GM21423 (cell line): Measurements from ENCODE around the gene GH1.

ENCODE experiments used
- ATAC-seq: cut with Tn5 transposase; IDR thresholded peaks from one replicate; pipeline ENCODE4 v1.9.1; 2021; ENCODE audit warnings: mild to moderate bottlenecking, moderate library complexity; ENCODE audit not compliant: unreplicated experiment

Gene GH1

DNA sequence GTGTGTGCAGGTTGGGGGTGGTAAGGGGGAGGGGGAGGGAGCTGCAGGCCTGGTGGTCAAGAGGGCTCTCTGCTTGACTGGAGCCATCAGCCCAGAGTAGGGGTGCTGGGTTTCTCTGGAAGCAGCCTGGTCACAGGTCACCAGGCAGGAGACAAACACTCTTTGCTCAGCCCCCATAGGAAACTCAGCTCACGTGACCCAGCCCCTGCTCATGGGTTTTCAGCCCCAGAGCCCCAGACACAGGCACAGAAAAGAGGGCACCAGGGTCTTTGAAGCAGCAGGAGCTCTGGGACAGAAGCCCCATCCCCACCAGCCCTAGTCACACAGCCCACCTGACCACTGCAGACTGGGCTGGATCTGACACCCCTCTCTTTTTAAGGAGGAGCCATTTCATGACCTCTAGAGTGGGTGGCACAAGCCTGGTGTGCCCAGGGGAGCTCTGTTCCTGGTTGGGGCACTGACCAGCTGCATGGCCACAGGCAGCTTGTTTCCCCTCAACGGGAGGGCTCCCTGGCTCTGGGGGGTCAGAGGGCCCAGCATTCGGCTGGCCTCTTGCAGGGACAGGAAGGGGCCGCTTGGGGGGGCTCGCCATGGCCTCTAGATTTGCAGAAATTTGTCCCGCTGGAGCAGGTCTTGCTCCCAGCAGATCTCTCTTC, 27.3 kb upstream of the GH1 start:
- peak; percentile 42 for ATAC-seq

DNA sequence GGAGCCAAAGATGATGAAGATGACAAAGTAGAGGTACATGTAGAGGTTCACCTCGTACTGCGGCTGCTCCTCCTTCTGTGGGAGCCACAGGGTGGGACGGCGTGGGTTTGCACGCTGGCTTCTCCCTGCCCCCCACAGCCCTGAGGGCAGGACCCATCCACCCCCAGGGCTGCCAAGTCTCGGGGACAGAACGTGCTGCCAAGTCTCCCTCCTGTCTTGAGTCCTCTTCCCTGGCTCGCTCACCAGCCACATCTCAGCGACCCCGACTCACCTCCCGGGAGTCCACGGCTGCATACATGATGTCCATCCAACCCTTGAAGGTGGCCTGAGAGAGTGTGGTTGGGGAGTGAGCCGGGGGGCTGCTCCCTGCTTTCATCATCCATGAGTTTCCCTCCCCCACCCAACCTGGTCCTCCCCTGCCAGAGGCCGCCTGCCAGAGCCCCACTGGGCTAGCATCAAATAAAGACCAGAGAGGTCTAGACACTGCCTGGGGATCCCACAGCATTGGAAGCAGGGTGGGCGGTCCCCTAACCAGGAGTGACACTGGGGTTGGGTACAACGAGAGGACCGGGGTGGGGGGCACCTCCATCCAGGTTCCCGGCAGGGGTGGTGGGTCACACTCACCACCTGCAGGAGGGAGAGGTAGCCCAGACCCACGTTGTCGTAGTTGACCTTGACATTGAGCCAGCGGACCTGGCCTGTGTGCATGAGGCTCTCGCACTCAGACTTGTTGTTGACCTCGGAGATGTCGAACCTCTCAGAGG, 26.3 kb upstream of the GH1 start:
- ATAC-seq: no peak

DNA sequence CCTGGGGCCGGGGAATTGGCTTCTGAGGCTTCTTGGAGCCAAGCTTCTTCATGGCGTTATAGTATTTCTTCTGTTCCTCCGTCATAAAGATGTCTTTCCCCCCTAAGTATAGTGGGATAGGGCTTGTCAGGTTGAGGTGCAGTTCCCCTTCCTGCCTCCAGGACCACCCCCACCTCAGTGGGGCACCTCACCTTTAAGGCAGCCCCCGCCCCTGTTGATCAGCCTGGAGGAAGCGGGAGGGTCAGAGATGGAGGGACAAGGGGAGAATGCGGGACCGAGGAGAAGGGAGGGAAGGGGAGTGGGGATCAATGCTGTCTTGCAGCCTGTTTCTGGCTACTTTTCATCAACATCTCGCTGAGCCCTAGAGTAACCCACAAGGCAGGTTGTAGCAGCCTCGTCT, 25.1 kb upstream of the GH1 start:
- no peak for ATAC-seq

DNA sequence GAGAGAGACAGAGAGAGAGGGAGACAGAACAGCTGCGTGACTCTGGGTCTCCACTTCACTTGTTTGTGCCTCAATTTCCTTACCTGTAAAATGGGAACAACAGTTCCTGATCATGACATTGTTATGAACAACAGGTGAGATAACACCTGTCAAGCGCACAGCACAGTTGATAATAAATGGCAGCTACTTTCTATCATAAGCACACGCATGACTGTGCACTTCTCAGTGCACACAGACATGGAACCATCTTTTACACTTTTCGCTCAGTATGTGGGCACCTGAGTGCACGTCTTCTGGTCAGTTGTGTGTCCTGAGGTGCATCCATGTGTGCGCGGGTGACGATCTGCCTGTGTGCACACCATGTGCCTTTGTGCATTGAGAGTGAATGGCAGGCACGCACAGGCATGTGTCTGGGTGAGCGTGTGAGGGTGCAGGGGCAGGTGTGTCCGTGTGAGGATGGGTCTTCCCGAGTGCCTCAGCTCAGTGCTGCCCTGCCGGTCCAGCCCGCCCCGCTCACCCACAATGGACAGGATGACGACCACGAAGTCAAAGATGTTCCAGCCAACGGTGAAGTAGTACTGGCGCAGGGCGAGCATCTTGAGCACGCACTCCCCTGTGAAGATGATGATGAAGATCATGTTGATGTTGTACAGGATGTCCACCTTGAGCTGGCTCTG, 23.8 kb upstream of the GH1 start:
- no peak for ATAC-seq

DNA sequence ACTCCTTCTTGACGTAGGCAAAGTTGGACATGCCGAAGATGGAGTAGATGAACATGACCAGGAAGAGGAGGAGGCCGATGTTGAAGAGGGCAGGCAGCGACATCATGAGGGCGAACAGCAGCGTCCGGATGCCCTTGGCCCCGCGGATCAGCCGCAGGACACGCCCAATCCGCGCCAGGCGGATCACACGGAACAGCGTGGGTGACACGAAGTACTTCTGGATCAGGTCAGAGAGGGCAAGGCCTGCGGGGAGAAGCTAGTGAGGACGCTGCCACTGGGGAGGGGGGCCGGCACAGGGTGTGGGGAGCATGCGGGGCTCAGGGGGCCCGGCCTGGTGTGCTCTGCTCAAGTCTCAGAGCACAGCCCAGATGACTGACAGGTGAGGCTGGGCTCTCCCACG, 23.1 kb upstream of the GH1 start:
- no peak for ATAC-seq

DNA sequence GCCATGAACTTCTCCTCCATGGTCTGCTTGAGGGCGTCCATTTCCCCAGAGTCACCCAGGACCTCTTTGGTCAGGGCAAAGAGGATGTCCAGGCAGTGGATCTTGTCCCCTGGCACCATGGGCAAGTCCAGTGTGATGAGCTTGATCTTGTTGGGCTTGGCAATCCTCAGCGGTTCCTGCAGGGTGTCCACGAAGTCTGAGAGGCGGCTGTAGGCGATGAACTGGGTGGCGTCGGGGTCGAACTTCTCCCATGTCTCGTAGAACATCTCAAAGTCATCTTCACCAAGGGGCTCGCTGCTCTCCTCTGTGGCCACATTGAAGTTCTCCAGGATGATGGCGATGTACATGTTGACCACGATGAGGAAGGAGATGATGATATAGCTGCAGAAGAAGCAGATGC, 22.5 kb upstream of the GH1 start:
- ATAC-seq: no peak

DNA sequence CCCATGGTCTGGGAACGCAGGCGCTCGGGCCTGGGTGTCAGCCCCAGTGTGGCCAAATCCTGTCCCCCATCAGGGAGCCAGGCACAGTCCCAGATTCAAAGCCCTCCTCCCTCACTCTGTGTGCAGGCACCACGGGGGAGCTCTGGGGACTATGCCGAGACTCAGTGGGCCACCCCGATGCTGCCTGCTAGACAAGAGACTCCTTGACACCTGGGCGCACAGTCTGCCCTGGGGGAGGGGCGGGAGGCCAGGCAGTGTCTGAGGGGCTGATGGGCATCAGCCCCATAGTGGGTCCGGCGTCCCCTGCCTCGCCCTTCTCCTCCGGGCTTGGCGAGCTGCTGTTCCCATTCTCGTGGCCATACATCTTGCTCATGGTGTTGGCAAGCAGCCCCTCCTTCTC, 21.9 kb upstream of the GH1 start:
- ATAC-seq: no peak

DNA sequence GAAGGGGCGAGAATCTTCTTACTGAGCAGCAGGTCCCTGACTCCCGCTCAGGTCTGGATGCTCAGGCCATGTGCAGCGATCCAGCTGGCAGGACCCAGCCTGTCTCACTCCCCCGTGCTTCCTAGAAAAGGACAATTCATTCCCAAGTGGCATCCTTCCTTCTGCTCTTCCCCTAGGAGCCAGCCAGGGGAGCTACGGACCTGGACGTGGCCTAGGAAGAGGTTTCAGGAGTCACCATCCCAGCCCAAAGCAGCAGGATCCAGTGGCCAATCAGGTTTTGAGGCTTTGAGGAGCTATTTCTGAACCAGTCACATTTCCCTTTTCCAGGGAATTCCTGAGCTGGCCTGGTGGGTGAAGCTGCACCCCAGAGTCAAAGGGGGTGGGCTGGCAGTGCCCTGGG, 21.2 kb upstream of the GH1 start:
- no peak for ATAC-seq

DNA sequence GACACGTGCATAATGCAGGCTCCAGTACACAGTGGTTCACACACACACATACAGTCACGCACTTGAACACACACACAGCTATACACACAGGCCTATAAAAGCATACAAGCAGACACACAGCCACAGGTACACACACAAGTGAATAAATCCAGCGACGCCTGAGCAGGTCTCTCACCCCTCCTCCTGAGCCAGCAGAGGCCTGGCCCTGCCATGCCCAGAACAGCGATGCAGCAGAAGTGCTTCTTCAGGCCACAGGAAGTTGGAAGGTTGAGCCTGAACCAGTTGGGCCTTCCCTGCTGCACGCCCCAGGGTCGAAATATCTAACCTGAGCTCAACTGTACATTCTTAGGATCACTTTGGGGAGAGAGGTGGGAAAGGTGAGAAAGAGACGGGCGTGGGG, 20.8 kb upstream of the GH1 start:
- no peak for ATAC-seq

DNA sequence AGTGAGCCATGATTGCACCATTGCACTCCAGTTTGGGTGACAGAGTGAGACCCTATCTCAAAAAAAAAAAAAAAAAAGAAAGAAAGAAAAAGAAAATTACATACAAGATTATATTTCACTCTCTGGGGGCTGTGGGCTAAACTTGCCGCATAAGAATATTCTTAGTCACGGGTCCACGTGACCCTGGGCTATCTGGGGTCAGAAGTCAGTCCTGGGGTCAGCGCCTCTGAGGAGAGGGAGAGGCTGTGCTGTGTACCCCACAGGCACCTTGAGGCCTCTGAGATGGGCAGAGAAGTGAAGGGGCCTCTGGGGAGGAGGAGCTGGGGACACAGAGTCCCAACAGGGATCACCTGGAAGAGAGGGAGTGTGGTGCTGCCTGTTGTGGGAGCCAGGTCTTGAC, 19.3 kb upstream of the GH1 start:
- no peak for ATAC-seq

DNA sequence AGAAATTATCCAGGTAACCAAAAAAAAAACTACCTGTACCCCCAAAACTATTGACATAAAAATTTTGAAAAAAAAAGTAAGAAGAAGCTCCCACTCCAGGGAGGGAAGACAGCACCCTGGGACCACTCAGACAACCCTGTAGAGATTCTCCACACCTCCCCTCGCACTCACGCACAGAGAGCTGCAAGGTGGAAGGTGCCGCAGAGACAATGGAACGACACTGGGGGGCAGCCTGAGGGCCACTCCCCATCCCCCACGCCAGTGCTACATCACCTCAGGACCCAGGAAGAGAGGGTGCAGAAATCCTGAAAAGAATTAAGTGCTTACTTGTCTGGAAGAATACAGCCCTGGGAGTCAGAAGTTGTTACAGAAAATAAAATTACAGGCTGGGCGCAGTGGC, 18.7 kb upstream of the GH1 start:
- ATAC-seq: no peak

DNA sequence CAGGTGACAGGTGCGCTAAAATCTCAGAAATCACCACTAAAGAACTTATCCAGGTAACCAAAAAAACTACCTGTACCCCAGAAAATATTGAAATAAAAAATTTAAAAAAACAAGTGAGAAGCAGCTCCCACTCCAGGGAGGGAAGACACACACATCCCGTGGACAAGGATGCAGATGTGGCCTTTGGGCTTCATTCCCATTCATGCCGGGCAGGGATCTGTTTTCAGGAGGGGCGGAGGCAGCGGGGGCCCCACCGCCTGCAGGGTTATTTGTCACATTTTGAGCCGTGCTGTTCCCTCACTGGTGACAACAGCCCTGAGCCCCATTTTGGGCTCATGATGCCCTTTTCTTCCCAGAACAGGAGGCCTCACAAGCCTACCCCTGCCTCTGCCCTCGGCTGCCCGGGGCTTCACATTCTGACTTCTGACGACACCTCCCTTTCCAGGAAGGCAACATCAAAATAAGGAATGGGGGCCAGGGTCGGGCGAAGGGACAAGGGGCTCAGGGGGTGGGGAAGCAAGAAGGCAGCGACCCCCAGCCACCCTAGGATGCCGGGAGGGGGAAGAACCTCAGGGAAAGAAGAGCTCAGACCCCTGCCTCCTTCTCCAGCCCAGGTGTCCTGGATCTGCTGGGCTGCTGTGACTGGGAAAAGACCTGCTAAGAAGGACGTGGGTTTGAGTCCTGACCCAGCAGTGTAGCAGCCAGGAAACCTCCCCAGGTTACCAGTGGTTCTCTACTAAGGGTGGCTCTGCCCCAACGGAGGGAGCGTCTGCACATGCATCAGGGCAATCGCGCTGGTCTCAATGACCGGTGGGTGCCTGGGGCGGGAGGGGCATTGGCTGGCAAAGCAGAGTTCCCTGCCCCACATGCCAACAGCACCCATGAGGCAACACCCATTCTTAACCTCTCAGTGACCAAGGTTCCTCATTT, 15.8 kb upstream of the GH1 start:
- no peak for ATAC-seq

DNA sequence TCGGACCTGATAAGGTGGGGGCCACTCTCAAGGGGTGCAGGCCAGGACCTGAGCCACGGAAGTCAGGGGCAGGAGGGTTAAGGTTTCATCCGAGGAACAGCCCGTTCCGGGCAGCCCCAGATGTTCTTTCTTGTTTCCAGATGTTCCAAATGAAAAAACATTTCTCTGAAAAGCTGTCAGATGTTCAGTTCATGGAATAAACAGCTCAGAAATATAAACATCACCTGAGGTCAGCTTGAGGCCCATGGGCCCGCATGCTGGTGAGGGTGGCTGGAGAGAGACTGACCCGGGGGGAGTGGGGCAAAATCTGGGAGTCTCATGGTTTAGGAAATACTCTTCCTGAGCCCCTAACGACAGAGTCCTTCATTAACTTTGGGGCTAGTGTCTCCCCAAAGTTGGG, 15.0 kb upstream of the GH1 start:
- ATAC-seq: no peak

DNA sequence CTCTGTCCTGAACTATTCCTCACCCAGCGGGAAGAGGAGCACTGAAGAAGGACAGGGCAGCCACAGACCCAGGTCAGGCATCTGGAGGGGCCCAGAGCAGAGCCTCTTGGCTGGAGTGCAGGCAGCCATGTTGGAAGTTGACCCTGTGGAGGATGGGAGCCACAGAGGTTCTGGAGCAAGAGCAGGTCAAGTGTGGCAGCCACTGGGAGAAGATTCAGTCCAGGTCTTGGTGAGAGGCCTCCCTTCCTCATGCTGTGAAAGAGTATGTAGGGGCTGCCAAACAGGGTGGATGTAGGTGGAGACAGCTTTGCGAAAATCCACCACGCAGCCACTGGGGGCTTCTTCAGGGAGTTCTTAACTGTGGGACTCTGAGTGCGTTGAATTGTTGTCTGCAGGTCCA, 14.1 kb upstream of the GH1 start:
- peak; percentile 9 for ATAC-seq

DNA sequence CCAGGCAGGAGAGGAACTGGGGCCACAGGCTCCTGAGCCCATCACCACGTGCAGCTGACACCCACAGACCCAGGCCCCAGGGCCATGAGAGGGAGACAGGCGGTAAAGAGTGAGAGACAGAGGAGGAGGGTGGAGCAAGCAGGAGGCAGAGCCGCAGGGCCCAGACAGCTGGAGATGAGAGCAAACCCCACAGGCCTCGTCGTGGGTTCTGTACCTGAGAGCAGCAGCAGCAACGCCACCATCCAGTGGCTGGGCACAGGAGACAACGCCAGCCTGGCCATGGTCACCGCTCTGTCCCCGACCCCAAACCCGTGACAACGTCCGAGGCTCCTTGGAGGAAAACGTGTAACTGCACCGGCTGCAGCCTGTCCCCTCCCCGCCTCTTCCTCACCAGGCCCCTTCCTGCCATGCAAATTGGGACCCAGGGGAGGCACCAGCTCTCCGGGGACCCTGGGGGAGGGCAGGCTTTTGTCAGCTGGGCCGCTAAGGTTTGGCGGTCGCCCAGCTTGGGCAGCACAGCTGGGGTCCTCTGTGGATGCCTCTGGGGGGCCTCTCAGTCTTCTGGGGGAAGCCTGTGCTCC, 13.4 kb upstream of the GH1 start, which contains the start of gene CD79B:
CD79B (minus strand) TSS at position 351 of the 581 bp plus-strand sequence; CDS start at position 281, 70 bp downstream.
- ATAC-seq: peak; percentile 77

DNA sequence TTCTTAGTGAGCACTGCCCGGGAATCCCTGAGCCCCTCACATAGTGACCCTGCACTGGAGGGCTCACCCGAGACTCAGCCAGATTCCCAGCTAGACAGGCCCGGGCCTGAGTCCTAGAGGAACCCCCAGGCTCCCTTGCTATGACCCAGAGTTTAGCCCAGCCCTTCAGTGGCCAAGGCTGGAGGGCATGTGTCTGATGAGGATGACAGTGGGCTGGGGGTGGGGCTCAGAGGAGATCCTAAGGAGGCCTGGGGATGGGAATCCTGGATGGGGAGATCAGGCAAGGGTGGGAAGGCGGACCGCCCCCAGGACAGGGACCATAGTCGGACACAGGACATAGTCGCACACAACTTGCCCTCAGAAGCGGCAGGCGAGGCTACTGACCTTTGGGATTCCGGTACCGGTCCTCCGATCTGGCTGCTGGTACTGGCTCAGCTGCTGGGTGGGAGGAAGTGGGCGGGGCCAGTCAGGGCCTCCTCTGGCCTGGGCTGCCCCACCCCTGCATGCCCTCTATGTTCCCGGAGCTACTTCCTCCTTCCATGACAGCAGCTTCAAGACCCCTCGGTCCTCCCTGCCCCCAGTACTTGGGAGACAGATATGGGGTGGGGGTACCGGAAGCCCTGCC, 12.4 kb upstream of the GH1 start:
- ATAC-seq: peak; percentile 37

DNA sequence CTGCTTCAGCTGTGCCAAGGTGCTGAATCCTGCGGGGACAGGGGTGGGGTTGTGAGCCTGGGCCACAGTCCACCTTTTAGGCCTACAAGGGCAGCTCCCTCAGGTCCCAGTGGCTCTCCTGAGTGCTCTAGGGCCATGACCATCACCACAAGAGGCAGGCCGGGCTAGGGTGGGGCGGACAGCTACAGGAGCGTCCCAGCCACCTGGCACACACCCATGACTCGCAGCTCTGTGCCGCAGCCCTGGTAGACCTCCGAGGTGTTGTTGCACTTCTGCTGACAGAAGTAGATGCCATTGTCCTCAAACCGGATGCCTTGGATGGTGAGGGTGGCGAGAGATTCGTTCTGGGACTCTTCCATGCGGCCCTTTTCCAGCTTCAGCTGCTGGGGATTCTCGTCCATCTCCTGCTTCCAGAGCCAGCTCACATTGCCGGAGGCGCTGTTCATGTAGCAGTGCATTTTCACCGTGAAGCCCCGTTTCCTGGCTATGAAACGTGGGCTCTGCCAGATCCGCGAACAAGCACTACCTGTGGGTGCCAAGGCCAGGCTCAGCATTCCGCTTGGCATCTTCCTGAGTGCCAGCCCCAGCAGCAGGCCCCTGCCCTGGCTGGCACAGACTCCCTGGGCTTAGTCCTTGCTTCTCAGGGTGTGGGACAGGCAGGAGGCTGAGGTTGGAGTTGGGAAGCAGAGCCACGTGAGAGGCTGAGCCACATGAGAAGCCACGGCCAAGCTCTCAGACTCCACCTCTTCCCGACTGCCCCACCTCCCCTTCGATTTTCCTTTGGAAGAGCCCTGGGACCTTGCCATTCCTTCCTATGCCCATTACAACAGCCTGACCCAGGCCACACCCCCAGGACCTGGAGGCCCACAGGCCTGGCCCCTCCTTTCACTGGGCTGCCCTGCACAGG, 11.5 kb upstream of the GH1 start:
- ATAC-seq: no peak

DNA sequence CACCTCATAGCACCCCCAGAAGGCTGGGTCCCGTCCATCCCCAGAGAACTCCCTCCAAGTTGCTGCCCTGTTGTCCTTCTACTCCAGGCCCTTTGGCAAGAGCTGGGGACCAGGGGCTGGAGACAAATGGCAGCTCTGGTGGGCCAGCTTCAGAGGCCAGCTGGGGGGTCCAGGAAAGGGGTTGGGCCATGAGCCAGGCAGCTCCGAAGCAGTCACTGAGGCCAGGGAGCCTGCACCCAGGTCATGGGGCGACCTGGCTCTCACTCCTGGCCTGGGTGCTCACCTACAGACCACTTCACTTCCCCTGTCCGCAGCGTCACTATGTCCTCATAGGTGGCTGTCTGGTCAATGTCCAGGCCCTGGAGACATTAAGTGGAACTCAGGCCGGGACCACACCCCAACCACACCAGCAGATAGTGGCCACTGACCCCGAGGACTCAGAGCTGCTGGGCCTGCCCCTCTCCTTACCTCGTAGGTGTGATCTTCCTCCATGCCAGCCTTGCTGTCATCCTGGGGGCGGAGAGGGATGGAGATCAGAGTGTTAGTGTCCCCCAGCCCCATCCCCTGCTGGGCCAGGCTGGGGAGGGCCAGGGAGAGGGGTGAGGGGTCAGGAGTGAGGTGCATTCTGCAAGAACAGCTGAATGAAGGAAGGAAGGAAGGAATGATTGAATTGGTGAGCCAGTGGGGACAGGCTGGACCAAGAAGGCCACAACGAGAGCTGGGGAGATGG, 10.5 kb upstream of the GH1 start:
- ATAC-seq: no peak
